Stimulated activated CD8-positive, alpha-beta memory T cell treated with anti-CD3 and anti-CD28 coated beads, Interleukin-2, amount 100 ng/mL, for 1 hour (primary cell): ENCODE results near the gene LRRC17.

ENCODE experiments used
- DNase-seq, 2 donors: peaks; one replicate each; pipeline ENCODE4 v3.0.0-alpha.2; 2020; ENCODE audit warnings: low read depth in 2 of 2

Gene LRRC17, protein sequence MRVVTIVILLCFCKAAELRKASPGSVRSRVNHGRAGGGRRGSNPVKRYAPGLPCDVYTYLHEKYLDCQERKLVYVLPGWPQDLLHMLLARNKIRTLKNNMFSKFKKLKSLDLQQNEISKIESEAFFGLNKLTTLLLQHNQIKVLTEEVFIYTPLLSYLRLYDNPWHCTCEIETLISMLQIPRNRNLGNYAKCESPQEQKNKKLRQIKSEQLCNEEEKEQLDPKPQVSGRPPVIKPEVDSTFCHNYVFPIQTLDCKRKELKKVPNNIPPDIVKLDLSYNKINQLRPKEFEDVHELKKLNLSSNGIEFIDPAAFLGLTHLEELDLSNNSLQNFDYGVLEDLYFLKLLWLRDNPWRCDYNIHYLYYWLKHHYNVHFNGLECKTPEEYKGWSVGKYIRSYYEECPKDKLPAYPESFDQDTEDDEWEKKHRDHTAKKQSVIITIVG

GRCh38 chr7:102912742-102913141 is at the start of gene LRRC17:
Gene LRRC17 (plus strand): TSS chr7:102913000. CDS start chr7:102933914, 20,914 bp downstream.
- DNase-seq: no peak

GRCh38 chr7:102864958-102865357 is 47.8 kb upstream of the LRRC17 start:
- no peak for DNase-seq

DNA sequence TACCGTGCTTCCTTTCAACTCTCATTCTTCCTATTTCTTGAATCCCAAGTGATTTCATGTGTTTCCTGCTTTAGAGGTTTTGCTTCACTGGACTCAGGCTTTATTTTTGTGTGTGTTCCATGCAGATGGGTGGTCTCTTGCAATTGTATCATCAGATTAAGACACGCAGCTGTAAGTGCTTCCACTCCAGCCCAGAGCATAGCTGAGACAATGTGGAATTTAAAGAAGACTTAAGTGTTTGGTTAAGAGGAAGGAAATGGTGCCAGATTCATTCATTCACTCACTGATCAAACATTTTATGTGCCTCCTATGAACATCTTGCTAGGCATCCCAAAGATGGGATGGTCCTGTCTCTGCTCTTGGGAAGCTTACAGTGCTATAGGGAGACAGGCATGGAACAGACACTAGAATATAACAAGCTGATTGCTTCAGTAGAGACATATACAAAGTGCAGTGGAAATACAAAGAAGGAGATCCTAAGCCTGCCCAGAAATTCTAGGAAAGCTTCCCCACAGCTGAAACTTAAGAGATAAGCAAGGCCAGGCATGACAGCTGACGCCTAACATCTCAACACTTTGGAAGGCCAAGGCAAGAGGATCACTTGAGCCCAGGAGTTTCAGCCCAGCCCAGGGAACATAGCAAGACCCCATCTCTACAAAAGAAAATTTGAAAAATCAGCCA is 46.1 kb upstream of the LRRC17 start:
- DNase-seq: no peak

- DNase-seq: no peak
Measured at GRCh38 chr7:102869195-102869594, 43.6 kb upstream of the LRRC17 start.

DNA sequence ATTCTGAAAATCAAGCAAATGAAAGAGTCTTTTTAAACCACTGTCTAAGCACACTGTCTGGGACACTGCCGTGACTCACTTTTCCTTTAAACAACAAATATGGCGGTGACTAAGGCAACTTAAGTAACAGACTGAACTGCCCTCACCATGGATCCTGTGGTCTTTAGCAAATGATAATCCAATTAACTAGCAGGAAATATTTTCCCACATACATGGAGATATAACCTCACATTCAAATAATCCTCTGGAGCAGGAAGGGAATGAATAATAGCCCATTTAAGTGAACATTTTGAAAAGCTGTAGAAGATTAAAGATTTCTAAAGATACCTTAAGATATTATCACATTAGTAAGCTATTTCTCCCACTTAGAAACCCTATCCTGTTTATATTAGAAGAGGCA is 40.3 kb upstream of the LRRC17 start:
- DNase-seq: no peak

- DNase-seq: no peak
Measured at GRCh38 chr7:102873470-102874165, 39.2 kb upstream of the LRRC17 start.

- DNase-seq: no peak
Measured at GRCh38 chr7:102874166-102874829, 38.5 kb upstream of the LRRC17 start.

DNA sequence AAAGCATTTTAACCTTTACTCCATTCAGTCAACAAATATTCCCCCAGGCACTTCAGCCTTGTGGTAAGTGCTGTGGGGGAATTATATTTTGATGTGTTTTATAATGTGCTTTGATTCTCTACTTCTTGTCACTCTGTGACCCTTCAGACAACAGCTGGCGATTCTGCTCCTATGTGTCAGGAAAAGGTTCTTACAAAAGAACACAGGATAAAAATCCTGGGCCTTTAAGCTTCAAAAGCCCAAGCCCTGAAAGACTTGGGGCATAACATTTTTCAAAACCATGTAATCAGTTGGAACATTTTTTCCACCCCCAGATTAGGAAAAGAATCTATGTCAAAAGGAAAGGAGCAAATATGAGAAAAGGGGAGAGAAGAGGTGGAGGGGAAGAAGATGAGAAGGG is 37.8 kb upstream of the LRRC17 start:
- no peak for DNase-seq

- DNase-seq: no peak
Measured at GRCh38 chr7:102875700-102876295, 37.0 kb upstream of the LRRC17 start.

DNA sequence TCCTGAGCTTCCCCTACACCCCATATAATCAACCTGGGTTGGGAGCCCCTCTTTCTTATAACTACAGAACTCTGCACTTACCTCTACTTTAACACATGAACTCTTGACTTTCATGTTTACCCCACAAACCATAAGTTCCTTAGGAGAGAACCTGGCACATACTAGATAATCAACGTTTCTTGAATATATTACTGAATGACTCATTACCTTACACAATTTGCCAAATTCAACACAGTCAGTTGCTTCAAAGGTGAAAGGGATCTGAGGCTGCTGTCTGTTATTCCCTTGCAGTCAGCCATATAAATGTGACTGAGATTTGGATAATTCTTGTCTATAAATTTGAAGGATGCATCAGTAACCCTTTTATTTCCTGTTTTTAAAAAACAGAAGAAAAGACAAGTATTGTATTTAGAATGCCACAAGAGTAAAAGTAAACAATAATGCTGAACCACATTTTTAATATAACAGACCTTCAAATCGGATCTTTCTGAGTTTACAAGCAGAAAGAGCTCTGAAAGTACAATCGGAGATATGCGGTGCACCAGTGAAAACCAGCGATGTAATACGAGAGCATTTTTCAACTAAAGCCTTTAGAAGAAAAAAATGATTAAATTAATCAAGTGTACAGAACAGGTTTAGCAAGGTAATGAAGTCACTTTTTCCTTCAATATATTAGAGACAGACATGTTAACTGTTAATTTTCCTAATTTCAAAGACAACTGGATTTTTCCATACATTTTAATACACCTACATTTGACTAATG is 29.5 kb upstream of the LRRC17 start:
- DNase-seq: no peak

- DNase-seq: no peak
Measured at GRCh38 chr7:102888561-102889233, 24.1 kb upstream of the LRRC17 start.

DNA sequence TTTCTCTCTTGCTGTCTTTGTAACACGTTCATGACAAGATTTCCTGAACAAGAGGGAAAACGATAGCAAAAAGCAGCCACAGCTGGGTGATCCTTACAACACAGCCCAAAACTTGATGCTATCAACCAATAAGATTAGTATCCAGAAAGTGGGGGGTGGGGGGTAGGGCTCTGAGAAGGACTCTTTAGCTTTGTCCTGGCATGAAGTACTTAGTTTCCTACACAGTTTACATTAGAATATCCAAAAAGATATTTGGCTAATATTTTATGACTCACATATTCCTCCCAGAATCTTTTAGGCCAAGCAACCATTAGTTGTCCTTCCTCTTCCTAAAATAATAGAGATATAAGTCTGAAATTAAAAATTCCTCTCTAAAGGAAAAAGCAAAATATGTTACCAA is 22.9 kb upstream of the LRRC17 start:
- DNase-seq: no peak

- no peak for DNase-seq
Measured at GRCh38 chr7:102890292-102890970, 22.4 kb upstream of the LRRC17 start.

GRCh38 chr7:102890971-102891692 is 21.7 kb upstream of the LRRC17 start:
- no peak for DNase-seq

DNA sequence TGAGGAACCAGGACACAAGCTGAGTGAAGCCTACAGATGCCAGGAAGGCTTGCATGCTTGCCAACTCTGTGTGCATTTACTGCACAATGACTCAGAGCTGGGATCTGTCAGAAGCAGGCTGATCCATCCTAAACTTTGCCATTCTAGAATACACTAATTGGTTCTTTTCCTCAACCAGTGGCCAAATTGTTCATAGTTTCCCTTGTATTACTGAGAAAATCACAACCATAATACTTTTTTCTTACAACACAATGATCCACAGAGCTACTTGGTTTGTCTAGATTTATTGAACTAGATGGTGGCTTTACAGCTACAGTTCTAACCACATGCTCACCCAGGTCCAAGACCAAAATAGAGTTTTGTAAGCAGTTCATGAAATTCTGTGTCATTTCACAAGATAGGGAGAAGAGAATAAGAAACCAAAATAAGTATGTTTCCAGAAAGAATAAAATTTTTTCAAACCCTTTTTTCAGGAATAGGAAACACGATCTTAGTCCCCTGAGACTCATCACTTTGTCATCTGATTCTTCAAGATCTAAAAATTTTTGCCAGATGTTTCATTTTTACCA is 21.0 kb upstream of the LRRC17 start:
- no peak for DNase-seq

DNA sequence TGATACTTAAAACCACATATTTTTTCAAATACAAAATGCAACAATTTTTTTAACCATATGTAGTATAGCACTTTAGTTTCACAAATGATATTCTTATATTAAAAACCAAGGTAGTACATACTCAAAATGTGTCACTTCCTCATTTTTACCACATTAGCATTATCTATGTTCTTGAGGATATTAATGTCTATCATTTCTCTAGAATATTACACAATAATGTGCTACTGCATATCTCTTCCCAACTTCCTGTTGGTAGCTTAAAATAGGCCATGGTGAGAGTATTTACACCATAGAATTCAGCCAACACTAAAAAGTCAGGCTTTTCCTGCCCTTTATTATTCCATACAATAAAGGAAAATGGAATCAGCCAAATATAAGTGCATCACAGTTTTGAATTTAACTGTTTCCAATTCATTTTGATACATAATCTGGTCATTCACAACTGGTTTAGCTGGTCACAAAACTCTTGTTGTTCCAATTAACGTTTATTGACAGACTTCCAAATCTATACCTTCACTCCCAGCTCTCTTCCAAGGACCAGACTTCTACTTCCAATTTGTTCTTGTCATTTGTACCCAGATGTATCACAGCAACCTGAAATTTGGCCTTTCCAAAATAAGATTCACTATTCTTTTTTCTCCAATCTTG is 20.0 kb upstream of the LRRC17 start:
- DNase-seq: no peak

- no peak for DNase-seq
Measured at GRCh38 chr7:102895602-102896001, 17.2 kb upstream of the LRRC17 start.

DNA sequence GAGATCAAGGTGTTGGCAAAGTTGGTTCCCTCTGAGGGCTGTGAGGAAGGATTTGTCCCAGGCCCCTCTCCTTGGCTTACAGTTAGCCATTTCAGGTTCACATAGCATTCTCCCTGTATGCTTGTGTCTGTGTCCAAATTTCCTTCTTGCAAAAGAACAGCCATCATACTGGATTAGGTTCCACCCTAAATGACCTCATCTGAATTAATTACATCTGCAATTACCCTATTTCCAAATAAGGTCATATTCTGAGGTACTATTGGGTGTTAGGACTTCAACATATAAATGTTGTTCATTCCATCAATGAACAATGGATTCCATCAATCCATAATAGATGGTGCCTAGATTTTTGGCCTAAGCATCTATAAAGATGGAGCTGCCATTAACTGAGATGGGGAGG is 16.2 kb upstream of the LRRC17 start:
- no peak for DNase-seq
